PC-9 (cell line): ENCODE results near the gene BRSK1. TPM values are rescaled to one million over a fixed set of nuclear protein-coding genes. Genes with fewer than 3 reads are reported as not detected.
"Not testable (repeated sequence)": the region's sequence is repeated elsewhere in the genome, so short reads cannot be mapped to it uniquely, and the experiment has no call there.

ENCODE experiments used
- BruUV-seq: library from RNA; stranded (reverse); fragments of 400-500 nt; replicated peaks from 2 replicates; lab custom pipeline; 2021; lab: Mats Ljungman, UMichigan
- CTCF ChIA-PET: fragments of 300-600 bp; sonication (Branson Sonifier 250); formaldehyde crosslinking; loops from one replicate; lab custom pipeline; 2022; ENCODE audit warnings: antibody characterized with exemption; lab: Charles Lee
- POLR2A ChIA-PET: fragments of 300-600 bp; sonication (Branson Sonifier 250); formaldehyde crosslinking; loops from one replicate; lab custom pipeline; 2022; ENCODE audit warnings: antibody characterized with exemption; ENCODE audit not compliant: unreplicated experiment; lab: Charles Lee
- DNase-seq, 2 experiments: peaks; one replicate each; pipeline versions ENCODE4 v3.0.0 to v3.0.0-alpha.2; 2015 to 2022; ENCODE audit warnings: mixed read lengths in 1 of 2
- H2AFZ ChIP-seq: fragments of 200-600 bp; sonication (generic); 2 replicates; pipeline ENCODE4 v1.8.1; 2017; ENCODE audit warnings: antibody characterized with exemption
- H3F3A ChIP-seq: fragments of 200-600 bp; sonication (generic); 2 replicates; pipeline ENCODE4 v1.8.1; 2017; ENCODE audit warnings: antibody characterized with exemption, mild to moderate bottlenecking, low read depth; ENCODE audit not compliant: insufficient read depth
- H3K27ac ChIP-seq: fragments of 200-600 bp; sonication (generic); 2 replicates; pipeline ENCODE4 v1.6.1; 2016; ENCODE audit warnings: mixed run types
- H3K27me3 ChIP-seq: fragments of 200-600 bp; sonication (generic); 2 replicates; pipeline ENCODE4 v1.6.1; 2016; ENCODE audit warnings: low read depth, mixed run types; ENCODE audit not compliant: insufficient read depth
- H3K36me3 ChIP-seq: fragments of 200-600 bp; sonication (generic); 2 replicates; pipeline ENCODE4 v1.6.1; 2016; ENCODE audit warnings: low read depth, mixed run types
- H3K4me1 ChIP-seq: fragments of 200-600 bp; sonication (generic); replicated peaks from 2 replicates; pipeline ENCODE4 v1.6.1; 2016; ENCODE audit warnings: mixed run types; ENCODE audit not compliant: insufficient read depth
- H3K4me2 ChIP-seq: fragments of 200-600 bp; sonication (generic); 2 replicates; pipeline ENCODE4 v1.6.1; 2017; ENCODE audit warnings: mixed run types
- H3K4me3 ChIP-seq: fragments of 200-600 bp; sonication (generic); 2 replicates; pipeline ENCODE4 v1.6.1; 2016; ENCODE audit warnings: mixed run types
- H3K79me2 ChIP-seq: fragments of 200-600 bp; sonication (generic); 2 replicates; pipeline ENCODE4 v1.6.1; 2017; ENCODE audit warnings: low read depth, mixed run types
- H3K9me2 ChIP-seq: fragments of 200-600 bp; sonication (generic); 2 replicates; pipeline ENCODE4 v1.8.1; 2017; ENCODE audit warnings: mild to moderate bottlenecking; ENCODE audit not compliant: insufficient read depth
- H3K9me3 ChIP-seq: fragments of 200-600 bp; sonication (generic); 2 replicates; pipeline ENCODE4 v1.8.1; 2016; ENCODE audit warnings: low read depth; ENCODE audit not compliant: insufficient read depth
- H4K20me1 ChIP-seq: fragments of 200-600 bp; sonication (generic); 2 replicates; pipeline ENCODE4 v1.8.1; 2017; ENCODE audit not compliant: insufficient read depth
- CTCF ChIP-seq: fragments of 200-600 bp; sonication (generic); conservative IDR thresholded peaks from 2 replicates; pipeline ENCODE4 v1.6.1; 2017; ENCODE audit warnings: mixed run types, antibody characterized with exemption, mild to moderate bottlenecking, moderate library complexity
- EZH2 ChIP-seq: fragments of 200-600 bp; sonication (generic); IDR thresholded peaks from 2 replicates; pipeline ENCODE4 v1.8.0; 2017; ENCODE audit warnings: antibody characterized with exemption, low read depth
- intact Hi-C: fragments of 100-400 bp; cut with micrococcal nuclease; formaldehyde crosslinking; loops from one replicate; pipeline ENCODE4 v1.10.0; 2022; ENCODE audit not compliant: unreplicated experiment
- total RNA-seq: library from RNA; stranded (reverse); gene quantifications from 2 replicates; pipeline ENCODE4 v1.2.3, GENCODE V29; 2021

BRSK1 gene
- total RNA-seq, 1 experiment from 2014 or later, result 6.5 TPM

GRCh38 chr19:55324662-55325061 lies 40.9 kb downstream of the BRSK1 start:
- Histone ChIP-seq H3K27ac (no peak overlapping the region), H3K4me2 (no peak overlapping the region), H3K79me2 (no peaks in the 10 kb centered on the region), H3K9me3 (no peaks in the 10 kb centered on the region), H3K9me2 (no peaks in the 10 kb centered on the region), H2AFZ (no peak overlapping the region), H3K4me3 (no peak overlapping the region), H3K36me3 (no peaks in the 10 kb centered on the region), H3F3A (peaks cover 23% of the 10 kb centered on the region; the same call in 1 of the 2 replicates), H3K27me3 (no peaks in the 10 kb centered on the region), H3K4me1 (peaks cover 14% of the 10 kb centered on the region), H4K20me1 (no peaks in the 10 kb centered on the region)
- TF ChIP-seq CTCF, result no peak
- intact Hi-C loops, result no loop called here
- POLR2A ChIA-PET, result interaction anchor here (0.6 kb wide), 1 partner anchor 228 kb away, joined by 8 read pairs; no protein-coding TSS in a partner anchor
- CTCF ChIA-PET, result no interaction called here
- DNase-seq, result no peak
- BruUV-seq, result no TSS peak

GRCh38 chr19:55325172-55325571 lies 41.4 kb downstream of the BRSK1 start, which contains the start of gene TMEM150B:
Gene TMEM150B (minus strand): TSS chr19:55325341. CDS start chr19:55321036, 4,305 bp downstream.
- peaks cover 23% of the 10 kb centered on the region; the same call in 1 of the 2 replicates for H3F3A ChIP-seq
- POLR2A ChIA-PET, result no interaction called here
- H3K79me2 ChIP-seq, result no peaks in the 10 kb centered on the region
- intact Hi-C loops, result no loop called here
- no peak within 1 kb of the TSS for H3K4me2 ChIP-seq
- no peak within 1 kb of the TSS for H2AFZ ChIP-seq
- CTCF ChIA-PET, result no interaction called here
- TF ChIP-seq EZH2 (no peak), CTCF (no peak)
- no peaks in the 10 kb centered on the region for H3K27me3 ChIP-seq
- H3K36me3 ChIP-seq, result no peaks in the 10 kb centered on the region
- DNase-seq, result no peak
- BruUV-seq, result no TSS peak
- no peaks in the 10 kb centered on the region for H3K9me2 ChIP-seq
- H4K20me1 ChIP-seq, result no peaks in the 10 kb centered on the region
- H3K27ac ChIP-seq, result no peak within 1 kb of the TSS
- peaks cover 19% of the 10 kb centered on the region for H3K4me1 ChIP-seq
- no peaks in the 10 kb centered on the region for H3K9me3 ChIP-seq
- H3K4me3 ChIP-seq, result no peak within 1 kb of the TSS

- intact Hi-C loops, H3K79me2 ChIP-seq, H2AFZ ChIP-seq, H4K20me1 ChIP-seq, H3K27me3 ChIP-seq, H3K36me3 ChIP-seq, BruUV-seq, H3K27ac ChIP-seq, H3K9me2 ChIP-seq, CTCF ChIA-PET, H3K9me3 ChIP-seq, DNase-seq, H3K4me2 ChIP-seq, H3K4me3 ChIP-seq: not testable (repeated sequence)
- peaks cover 17% of the 10 kb centered on the region for H3K4me1 ChIP-seq
- POLR2A ChIA-PET, result interaction anchor here (0.6 to 1.9 kb wide), 2 partner anchors 10 to 17 kb away, joined by 7 to 28 read pairs; partner anchors contain the start of gene KMT5C
- H3F3A ChIP-seq, result peaks cover 33% of the 10 kb centered on the region; the same call in 1 of the 2 replicates
Observed at GRCh38 chr19:55328774-55329318, 45.0 kb downstream of the BRSK1 start.

GRCh38 chr19:55329791-55330190 lies 46.0 kb downstream of the BRSK1 start:
- H3K4me2 ChIP-seq, H3K27ac ChIP-seq, H4K20me1 ChIP-seq, H3K4me3 ChIP-seq, H3K27me3 ChIP-seq, H3K36me3 ChIP-seq, H3K9me3 ChIP-seq, intact Hi-C loops, BruUV-seq, H3K79me2 ChIP-seq, H2AFZ ChIP-seq, H3K9me2 ChIP-seq, CTCF ChIA-PET: not testable (repeated sequence)
- POLR2A ChIA-PET, result interaction anchor here (0.8 kb wide), 1 partner anchor 1727 kb away, joined by 14 read pairs; no protein-coding TSS in a partner anchor
- peak in 1 of 2 experiments; percentile 59 for DNase-seq
- Histone ChIP-seq H3K4me1 (peaks cover 17% of the 10 kb centered on the region), H3F3A (peaks cover 35% of the 10 kb centered on the region; the same call in 1 of the 2 replicates)
